Measurements from ENCODE around the gene ZNF688. TPM values are rescaled to one million over a fixed set of nuclear protein-coding genes. Genes with fewer than 3 reads are reported as not detected.
"Not testable (repeated sequence)": the region's sequence is repeated elsewhere in the genome, so short reads cannot be mapped to it uniquely, and the experiment has no call there.

The ZNF688 gene
- polyA plus RNA-seq, 12 donors = 5.1 to 14.9 (median 8.7) TPM; not detected in 1

GRCh38 chr16:30557957-30558788, 13.3 kb downstream of the ZNF688 start, which contains the start of gene ZNF764:
Gene ZNF764, minus strand, starts transcription at chr16:30558374. Its CDS starts 192 bp downstream, at chr16:30558182.
- DNase-seq = peak; percentile 97

DNA sequence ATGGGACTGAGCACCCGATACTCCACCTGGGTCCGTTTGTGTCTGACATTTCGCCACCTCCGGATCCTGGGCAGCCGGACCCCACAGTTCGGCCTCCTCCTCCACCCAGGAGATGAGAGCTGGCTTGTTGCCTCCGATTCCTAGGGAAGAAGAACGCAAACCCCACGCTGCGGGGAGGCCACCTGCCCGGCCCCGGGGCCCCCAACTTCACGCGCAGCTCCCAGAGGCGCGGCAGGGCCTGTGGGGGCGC, 13.9 kb downstream of the ZNF688 start:
- no peak for DNase-seq

DNA sequence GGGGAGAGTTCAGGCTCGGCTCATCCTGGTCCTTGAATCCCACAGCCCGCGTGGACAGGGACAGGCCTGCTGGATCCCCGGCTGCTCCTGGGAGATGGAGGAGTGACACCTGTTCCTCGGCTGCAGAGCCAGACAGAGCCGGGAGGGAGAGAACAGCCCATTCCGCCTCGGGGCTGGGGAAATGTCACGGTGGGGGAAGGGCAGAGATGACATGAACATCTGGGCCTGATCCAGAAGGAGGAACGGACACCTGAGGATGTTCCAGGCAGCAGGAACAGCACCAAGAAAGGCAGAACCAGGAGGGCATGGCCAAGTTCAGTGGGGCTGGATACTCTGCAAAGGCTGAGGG, 15.4 kb downstream of the ZNF688 start:
- no peak for DNase-seq

DNA sequence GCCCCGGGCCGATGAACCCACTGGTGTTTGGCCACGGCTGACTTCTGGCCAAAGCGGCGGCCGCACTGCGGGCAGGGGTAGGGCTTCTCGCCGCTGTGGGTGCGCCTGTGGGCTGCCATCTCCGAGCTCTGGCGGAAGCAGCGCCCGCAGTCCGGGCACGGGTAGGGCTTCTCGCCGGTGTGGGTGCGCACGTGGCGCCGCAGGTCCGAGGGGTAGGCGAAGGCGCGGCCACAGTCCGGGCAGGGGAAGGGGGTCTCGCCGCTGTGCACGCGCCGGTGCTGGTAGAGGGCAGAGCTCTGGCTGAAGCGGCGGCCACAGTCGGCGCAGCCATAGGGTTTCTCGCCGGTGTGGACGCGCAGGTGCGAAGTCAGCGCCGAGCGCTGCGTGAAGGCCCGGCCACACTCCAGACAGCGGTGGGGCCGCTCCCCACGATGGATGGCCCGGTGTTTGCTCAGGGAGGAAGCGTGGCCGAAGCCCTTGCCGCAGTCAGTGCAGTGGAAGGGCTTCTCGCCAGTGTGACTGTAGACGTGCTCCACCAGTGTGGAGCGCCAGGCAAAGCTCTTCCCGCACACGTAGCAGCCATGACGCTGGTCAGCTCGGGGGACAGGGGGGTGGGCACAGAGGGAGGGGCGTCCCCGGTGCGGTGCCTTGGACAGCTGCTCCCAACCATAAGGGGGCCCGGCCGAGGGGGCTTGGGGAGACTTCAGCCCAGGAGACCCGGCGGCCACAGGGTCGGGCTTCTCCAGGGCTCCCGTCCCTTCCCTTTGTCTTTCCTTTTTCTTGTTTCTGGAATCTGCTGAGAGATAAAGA, 16.0 kb downstream of the ZNF688 start:
- no peak for DNase-seq

GRCh38 chr16:30554557-30555314, 16.8 kb downstream of the ZNF688 start:
- no peak for DNase-seq

- no peak for DNase-seq
Observed at GRCh38 chr16:30553393-30553899, 18.1 kb downstream of the ZNF688 start.

DNA sequence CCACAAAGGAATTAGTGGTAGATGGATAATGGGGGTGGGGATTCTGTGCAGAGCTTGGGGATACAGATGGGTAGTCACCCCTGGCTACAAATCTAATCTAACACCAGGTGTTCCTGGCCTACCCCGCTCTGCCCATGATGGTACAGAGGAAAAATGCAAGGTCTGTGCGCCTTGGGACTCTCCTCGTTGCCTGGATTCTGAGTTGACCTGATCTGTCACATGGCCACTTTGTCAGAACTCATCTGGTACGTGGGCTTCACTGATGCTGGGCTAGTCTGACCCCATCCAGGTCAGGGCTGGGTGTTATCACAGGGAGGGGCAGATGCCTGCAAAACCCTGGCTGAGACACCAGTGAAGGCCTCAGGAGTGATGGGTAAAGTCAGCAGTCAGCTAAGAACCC, 18.6 kb downstream of the ZNF688 start:
- DNase-seq = no peak

DNA sequence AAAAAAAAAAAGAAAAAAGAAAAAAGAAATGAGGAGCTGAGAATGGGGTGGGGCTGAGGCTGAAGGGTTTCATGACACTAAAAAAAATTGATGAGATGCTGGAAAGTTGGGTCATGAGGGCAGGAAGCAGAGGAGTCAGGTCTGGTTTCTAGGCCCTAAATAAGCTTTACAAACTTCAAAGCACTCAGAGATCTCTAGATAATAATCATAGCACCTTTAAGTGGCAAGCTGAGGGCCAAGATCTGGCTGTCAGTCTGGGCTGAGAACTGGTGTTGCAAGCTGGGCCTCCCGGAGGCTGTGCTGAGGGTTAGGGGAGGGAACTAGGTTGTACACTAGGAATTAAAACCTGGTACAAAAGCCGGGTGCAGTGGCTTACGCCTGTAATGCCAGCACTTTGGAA, 19.7 kb downstream of the ZNF688 start:
- DNase-seq = no peak

DNA sequence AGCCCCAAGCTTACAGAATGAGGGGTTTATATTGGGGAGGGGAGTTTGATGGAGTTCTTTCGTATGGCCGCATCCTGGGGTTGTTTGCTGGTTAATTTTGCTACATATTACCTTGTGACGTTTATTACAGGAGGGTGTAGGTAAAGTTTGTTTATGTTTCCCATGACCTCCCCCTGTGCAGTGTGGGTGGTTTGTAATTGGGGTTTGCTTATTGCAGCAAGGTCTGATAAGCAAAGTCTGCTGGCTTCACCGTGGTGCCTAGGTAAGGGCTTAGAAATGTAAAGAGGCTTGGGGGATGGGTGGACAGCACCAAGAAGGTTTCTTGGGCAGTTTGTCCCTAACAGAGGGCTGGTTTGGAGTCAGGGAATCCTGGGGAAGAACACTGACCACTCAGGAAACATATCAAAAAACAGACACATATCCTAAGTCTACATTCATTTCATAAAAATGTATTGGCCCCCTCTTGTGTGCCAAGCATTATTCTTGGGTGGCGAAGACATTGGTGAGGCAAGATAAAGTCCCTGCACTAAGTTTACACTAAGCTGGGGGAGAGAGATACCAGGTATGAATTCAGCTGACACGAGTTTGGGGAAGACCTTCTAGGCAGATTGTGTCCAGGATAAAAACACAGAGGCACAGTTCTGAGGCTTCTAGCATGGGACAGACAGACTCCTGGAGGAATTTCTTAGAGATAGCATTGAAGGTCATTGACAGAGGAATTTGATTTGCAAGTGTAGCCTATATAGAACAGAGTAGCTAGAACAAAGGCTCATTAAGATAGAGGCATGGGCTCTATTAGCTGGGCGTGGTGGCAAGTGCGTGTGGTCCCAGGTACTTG, 22.9 kb downstream of the ZNF688 start:
- no peak for DNase-seq

DNA sequence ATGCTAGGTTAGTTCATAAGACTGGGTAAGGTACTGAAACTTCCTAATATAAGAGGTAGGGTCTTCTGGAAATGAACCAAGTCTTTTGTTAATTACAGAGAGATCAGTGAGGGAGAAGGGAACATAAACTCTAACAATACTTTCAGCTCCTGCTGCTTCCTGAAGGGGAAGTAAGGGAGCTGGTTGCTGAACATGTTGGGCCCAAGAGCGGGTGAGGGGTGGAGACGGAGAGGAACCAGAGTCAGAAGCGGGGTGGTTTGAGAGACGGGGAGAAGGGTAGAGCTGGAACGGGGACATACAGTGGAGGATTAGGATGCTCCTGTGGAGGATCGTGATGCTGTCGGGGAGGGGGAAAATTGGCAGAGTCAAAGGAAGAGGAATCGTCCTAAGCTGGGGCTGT, 25.4 kb downstream of the ZNF688 start:
- no peak for DNase-seq

DNA sequence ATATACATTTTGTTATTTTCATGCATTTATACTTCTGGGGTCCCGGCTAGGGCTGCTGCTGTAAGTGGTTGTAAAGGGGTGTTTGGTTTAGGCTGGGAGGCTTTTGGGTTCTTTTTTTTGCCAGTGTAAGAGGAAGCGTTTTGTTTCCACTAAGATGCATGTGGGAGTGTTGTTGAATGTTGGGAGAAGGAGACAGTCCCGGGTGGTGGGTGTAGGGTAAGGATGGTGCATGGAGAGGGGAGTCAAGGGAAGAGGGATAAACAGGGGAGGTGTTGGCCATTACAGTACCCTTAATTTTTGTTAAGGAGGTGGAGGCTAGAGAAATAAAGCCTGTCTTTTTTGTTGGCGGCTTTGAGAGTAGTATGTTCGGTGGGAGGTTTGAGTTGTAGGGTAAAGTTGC, 28.4 kb downstream of the ZNF688 start:
- no peak for DNase-seq

GRCh38 chr16:30541502-30542329, 29.8 kb downstream of the ZNF688 start:
- no peak for DNase-seq

DNA sequence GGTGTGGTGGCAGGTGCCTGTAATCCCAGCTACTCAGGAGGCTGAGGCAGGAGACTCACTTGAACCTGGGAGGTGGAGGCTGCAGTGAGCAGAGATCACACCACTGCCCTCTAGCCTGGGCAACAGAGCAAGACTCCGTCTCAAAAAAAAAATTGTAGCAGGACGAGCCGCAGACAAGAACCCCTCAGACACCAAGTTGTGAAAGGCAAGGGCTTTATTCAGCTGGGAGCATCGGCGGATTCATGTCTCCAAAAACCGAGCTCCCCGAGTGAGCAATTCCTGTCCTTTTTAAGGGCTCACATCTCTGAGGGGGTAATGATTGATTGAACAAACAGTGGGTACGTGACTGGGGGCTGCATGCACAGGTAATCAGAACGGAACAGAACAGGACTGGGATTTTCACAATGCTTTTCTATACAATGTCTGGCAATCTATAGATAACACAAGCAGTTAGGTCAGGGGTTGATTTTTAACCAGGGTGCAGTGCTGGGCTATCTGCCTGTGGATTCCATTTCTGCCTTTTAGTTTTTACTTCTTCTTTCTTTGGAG, 30.5 kb downstream of the ZNF688 start:
- not testable (repeated sequence) for DNase-seq

DNA sequence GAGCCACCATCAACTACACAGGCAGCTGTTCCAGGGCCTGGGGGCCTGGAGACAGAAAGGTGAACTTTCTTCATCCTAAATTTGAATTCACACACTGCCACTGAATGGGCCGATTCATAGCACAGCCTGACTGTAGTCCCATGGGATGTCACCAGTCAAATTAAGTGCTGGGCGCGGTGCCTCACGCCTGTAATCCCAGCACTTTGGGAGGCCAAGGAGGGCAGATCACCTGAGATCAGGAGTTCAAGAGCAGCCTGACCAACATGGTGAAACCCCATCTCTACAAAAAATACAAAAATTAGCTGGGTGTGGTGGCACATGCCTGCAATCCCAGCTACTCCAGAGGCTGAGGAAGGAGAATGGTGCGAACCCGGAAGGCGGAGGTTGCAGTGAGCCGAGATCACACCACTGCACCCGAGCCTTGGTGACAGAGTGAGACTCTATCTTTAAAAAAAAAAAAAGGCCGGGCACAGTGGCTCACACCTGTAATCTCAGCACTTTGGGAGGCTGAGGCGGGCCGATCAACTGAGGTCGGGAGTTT, 31.5 kb downstream of the ZNF688 start:
- DNase-seq = not testable (repeated sequence)

- no peak for DNase-seq
Observed at GRCh38 chr16:30539000-30539964, 32.2 kb downstream of the ZNF688 start.

- DNase-seq = not testable (repeated sequence)
Observed at GRCh38 chr16:30536391-30537024, 35.0 kb downstream of the ZNF688 start.

DNA sequence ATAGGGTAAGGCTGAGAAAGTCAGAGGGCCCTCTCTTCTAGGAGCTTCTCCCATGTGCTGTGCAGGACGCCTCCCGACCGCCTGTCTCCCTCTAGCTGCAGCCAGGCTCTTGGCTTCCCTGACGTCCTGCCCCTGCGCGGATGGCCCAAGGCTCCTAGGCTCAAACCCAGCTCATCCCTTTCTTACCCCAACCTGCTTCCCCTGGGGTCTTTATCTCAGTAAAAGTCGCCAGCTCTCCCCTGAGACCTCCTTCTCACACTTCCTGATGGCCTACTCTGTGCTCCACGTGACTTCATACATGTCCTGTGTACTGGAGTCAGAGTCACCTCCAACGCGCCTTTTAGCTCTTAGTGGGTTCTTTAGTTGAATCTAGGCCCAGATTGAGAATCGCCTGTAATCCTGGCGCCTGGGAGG, 35.7 kb downstream of the ZNF688 start:
- peak; percentile 70 for DNase-seq

Data from muscle of arm (tissue), 12 donors.